Right hindlimb (tissue), 1 donor: Measurements from ENCODE around the gene GRIK4.
"Not testable (repeated sequence)": the region's sequence is repeated elsewhere in the genome, so short reads cannot be mapped to it uniquely, and the experiment has no call there.

Source experiments
- DNase-seq: peaks from one replicate; pipeline ENCODE4 v3.0.0-alpha.2; 2018

The GRIK4 gene

GRCh38 chr11:120751550-120751949 is 240.0 kb downstream of the GRIK4 start:
- no peak for DNase-seq

GRCh38 chr11:120752668-120753067 is 241.1 kb downstream of the GRIK4 start:
- DNase-seq = no peak

- DNase-seq = no peak
Measured at GRCh38 chr11:120756931-120757330, 245.4 kb downstream of the GRIK4 start.

GRCh38 chr11:120759046-120759445 is 247.5 kb downstream of the GRIK4 start:
- DNase-seq = no peak

- not testable (repeated sequence) for DNase-seq
Measured at GRCh38 chr11:120765710-120766109, 254.2 kb downstream of the GRIK4 start.

GRCh38 chr11:120766318-120766717 is 254.8 kb downstream of the GRIK4 start:
- DNase-seq = no peak

- DNase-seq = no peak
Measured at GRCh38 chr11:120768949-120769348, 257.4 kb downstream of the GRIK4 start.

- DNase-seq = no peak
Measured at GRCh38 chr11:120769906-120770305, 258.4 kb downstream of the GRIK4 start.

GRCh38 chr11:120771551-120772060 is 260.1 kb downstream of the GRIK4 start:
- no peak for DNase-seq

GRCh38 chr11:120773501-120774031 is 262.0 kb downstream of the GRIK4 start:
- no peak for DNase-seq

GRCh38 chr11:120774591-120775386 is 263.2 kb downstream of the GRIK4 start:
- DNase-seq = no peak

GRCh38 chr11:120775986-120776951 is 264.7 kb downstream of the GRIK4 start:
- DNase-seq = no peak

- DNase-seq = no peak
Measured at GRCh38 chr11:120778685-120779490, 267.3 kb downstream of the GRIK4 start.

- no peak for DNase-seq
Measured at GRCh38 chr11:120780239-120780638, 268.7 kb downstream of the GRIK4 start.

GRCh38 chr11:120781486-120782120 is 270.1 kb downstream of the GRIK4 start:
- DNase-seq = no peak

GRCh38 chr11:120784566-120785251 is 273.2 kb downstream of the GRIK4 start:
- DNase-seq = no peak

GRCh38 chr11:120785576-120785975 is 274.0 kb downstream of the GRIK4 start:
- DNase-seq = no peak

GRCh38 chr11:120786206-120786735 is 274.7 kb downstream of the GRIK4 start:
- no peak for DNase-seq

GRCh38 chr11:120787224-120787623 is 275.7 kb downstream of the GRIK4 start:
- not testable (repeated sequence) for DNase-seq

GRCh38 chr11:120789391-120789790 is 277.8 kb downstream of the GRIK4 start:
- DNase-seq = no peak

GRCh38 chr11:120792306-120792705 is 280.8 kb downstream of the GRIK4 start:
- no peak for DNase-seq
